ENCODE measurements around the gene CPNE7. TPM values are rescaled to one million over a fixed set of nuclear protein-coding genes. Genes with fewer than 3 reads are reported as not detected.

The CPNE7 gene
- total RNA-seq, 2 experiments from 2014 or later, result 8.5 to 9.5 TPM

- Mint-ChIP-seq H3K36me3 (ENCODE audit: low read depth) (no peaks in the 10 kb centered on the region), H3K4me3 (no peak overlapping the region), H3K27ac (no peak overlapping the region), H3K27me3 (peaks cover under 1% of the 10 kb centered on the region), H3K4me1 (ENCODE audit: low read depth) (peaks cover 13% of the 10 kb centered on the region), H3K9me3 (peaks cover 6% of the 10 kb centered on the region)
- ATAC-seq, result no peak
- TF ChIP-seq CTCF (IDR thresholded peaks at IDR 0.05), result no peak
- ChIA-PET CTCF (no interaction called here), POLR2A (no interaction called here)
- intact Hi-C loops (cut with micrococcal nuclease), result no loop called here
- DNase-seq, result no peak
Observed at GRCh38 chr16:89618109-89618998, 42.8 kb downstream of the CPNE7 start.

- Mint-ChIP-seq H3K4me3 (no peak overlapping the region), H3K9me3 (peaks cover 6% of the 10 kb centered on the region), H3K27ac (no peak overlapping the region), H3K36me3 (ENCODE audit: low read depth) (no peaks in the 10 kb centered on the region), H3K27me3 (peaks cover 7% of the 10 kb centered on the region), H3K4me1 (ENCODE audit: low read depth) (peaks cover 13% of the 10 kb centered on the region)
- CTCF ChIA-PET, result no interaction called here
- DNase-seq (no peak), ATAC-seq (no peak)
- TF ChIP-seq CTCF (IDR thresholded peaks at IDR 0.05), result no peak
- POLR2A ChIA-PET, result no interaction called here
- intact Hi-C loops (cut with micrococcal nuclease), result no loop called here
Observed at GRCh38 chr16:89619840-89620239, 44.3 kb downstream of the CPNE7 start.

- ChIA-PET POLR2A (interaction anchor here (0.6 kb wide), 1 partner anchor 58 kb away, joined by 3 read pairs; no protein-coding TSS in a partner anchor), CTCF (no interaction called here)
- intact Hi-C loops (cut with micrococcal nuclease), result no loop called here
- Mint-ChIP-seq H3K4me1 (ENCODE audit: low read depth) (peaks cover 13% of the 10 kb centered on the region), H3K4me3 (no peak overlapping the region), H3K27me3 (peaks cover 7% of the 10 kb centered on the region), H3K27ac (no peak overlapping the region), H3K9me3 (peaks cover 6% of the 10 kb centered on the region), H3K36me3 (ENCODE audit: low read depth) (no peaks in the 10 kb centered on the region)
- no peak for DNase-seq
- ATAC-seq, result no peak
- no peak for TF ChIP-seq CTCF (IDR thresholded peaks at IDR 0.05)
Observed at GRCh38 chr16:89620406-89620841, 44.9 kb downstream of the CPNE7 start.

- Mint-ChIP-seq H3K27me3 (peaks cover 7% of the 10 kb centered on the region), H3K36me3 (ENCODE audit: low read depth) (no peaks in the 10 kb centered on the region), H3K4me1 (ENCODE audit: low read depth) (peaks cover 11% of the 10 kb centered on the region), H3K27ac (no peak overlapping the region), H3K9me3 (peaks cover 6% of the 10 kb centered on the region), H3K4me3 (no peak overlapping the region)
- DNase-seq (no peak), ATAC-seq (no peak)
- intact Hi-C loops (cut with micrococcal nuclease), result no loop called here
- CTCF ChIA-PET, result no interaction called here
- no peak for TF ChIP-seq CTCF (IDR thresholded peaks at IDR 0.05)
- POLR2A ChIA-PET, result interaction anchor here (0.6 kb wide), 1 partner anchor 57 kb away, joined by 3 read pairs; no protein-coding TSS in a partner anchor
Observed at GRCh38 chr16:89621136-89621697, 45.7 kb downstream of the CPNE7 start.

Measured in activated CD8-positive, alpha-beta T cell treated with anti-CD3 and anti-CD28 coated beads for 36 hours (primary cell).